D721Med (cell line): Measurements from ENCODE around the gene SPACA9.

Source experiments
- DNase-seq: peaks from one replicate; pipeline ENCODE4 v3.0.0; 2011; ENCODE audit warnings: low spot score; ENCODE audit not compliant: insufficient read length
- FAIRE-seq: peaks from 2 replicates; lab custom pipeline; 2011; peaks lifted over from hg19 to GRCh38; lab: Jason Lieb, UNC
- CTCF ChIP-seq: IDR thresholded peaks from 2 replicates; pipeline ENCODE4 v1.5.1; 2012; ENCODE audit warnings: mild to moderate bottlenecking, control low read depth; ENCODE audit not compliant: insufficient read depth; ENCODE audit errors: missing control alignments

The SPACA9 gene

GRCh38 chr9:132892400-132892799 lies 13.7 kb downstream of the SPACA9 start:
- DNase-seq = no peak
- no peak for TF ChIP-seq CTCF
- FAIRE-seq = no peak

GRCh38 chr9:132894346-132894745 lies 15.6 kb downstream of the SPACA9 start:
- DNase-seq = no peak
- no peak for TF ChIP-seq CTCF
- no peak for FAIRE-seq

GRCh38 chr9:132894862-132895835 lies 16.5 kb downstream of the SPACA9 start:
- FAIRE-seq (no peak), DNase-seq (no peak)
- no peak for TF ChIP-seq CTCF

GRCh38 chr9:132896264-132896663 lies 17.6 kb downstream of the SPACA9 start:
- no peak for TF ChIP-seq CTCF
- FAIRE-seq = no peak
- no peak for DNase-seq

GRCh38 chr9:132896906-132897305 lies 18.2 kb downstream of the SPACA9 start:
- no peak for TF ChIP-seq CTCF
- DNase-seq = no peak
- FAIRE-seq = no peak

- no peak for FAIRE-seq
- TF ChIP-seq CTCF = no peak
- no peak for DNase-seq
Measured at GRCh38 chr9:132898051-132898450, 19.4 kb downstream of the SPACA9 start.
